ENCODE data around the gene MB.

DNA sequence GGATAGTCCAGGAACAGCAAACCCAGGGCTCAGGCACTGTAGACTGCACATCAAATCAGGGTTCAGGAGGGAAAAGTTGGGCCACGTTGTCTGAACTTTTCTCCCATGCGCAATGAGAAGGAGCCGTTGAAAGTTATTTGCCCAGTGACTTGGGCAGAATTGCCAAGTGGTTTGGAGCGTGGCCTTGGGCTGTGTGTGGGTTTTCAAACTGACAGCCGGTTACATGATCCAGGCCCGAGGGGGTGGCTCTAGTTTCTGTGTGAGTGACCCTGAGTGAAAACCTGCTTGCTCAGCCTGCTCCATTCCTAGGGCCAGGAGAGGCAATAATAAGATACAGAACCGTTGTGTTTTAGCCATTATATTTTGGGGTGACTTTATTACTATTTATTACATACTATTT is 20.3 kb downstream of the MB start:
- TF ChIP-seq POLR2A (IDR thresholded peaks at IDR 0.05; ENCODE audit: low read depth, low read length) (no peak), TAF1 (IDR thresholded peaks at IDR 0.05; ENCODE audit: low read depth, low read length) (no peak), SPI1 (IDR thresholded peaks at IDR 0.05; ENCODE audit: low read depth, low read length) (no peak), POLR2AphosphoS5 (IDR thresholded peaks at IDR 0.05; ENCODE audit: low read depth, low read length) (no peak), POU2F2 (IDR thresholded peaks at IDR 0.05; ENCODE audit: low read depth, low read length) (no peak)

Measured in GM12891 (cell line).